ENCODE measurements around the gene OPN4.
A peak's percentile ranks its signal among the peaks of the same experiment; 100 is the strongest.

The OPN4 gene

DNA sequence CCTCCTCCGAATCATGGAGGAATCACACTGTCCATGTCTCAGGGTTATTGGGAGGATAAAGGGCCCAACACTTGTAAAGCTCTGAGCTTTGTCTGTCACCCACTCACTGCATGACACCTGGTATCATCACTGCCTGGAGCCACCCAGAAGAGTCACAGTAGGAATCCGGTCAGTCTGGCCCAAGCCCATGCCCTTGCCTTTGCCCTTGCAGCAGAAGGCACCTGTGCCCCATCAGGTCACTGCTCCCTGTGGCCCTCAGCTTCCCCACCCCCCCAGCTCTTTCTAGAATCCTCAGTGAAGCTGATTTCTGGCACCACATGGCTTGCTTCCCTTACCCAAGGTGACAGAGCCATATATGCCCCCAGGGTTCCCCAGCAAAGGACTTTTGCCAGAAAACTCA lies 28.3 kb downstream of the OPN4 start:
- DNase-seq: no peak

DNA sequence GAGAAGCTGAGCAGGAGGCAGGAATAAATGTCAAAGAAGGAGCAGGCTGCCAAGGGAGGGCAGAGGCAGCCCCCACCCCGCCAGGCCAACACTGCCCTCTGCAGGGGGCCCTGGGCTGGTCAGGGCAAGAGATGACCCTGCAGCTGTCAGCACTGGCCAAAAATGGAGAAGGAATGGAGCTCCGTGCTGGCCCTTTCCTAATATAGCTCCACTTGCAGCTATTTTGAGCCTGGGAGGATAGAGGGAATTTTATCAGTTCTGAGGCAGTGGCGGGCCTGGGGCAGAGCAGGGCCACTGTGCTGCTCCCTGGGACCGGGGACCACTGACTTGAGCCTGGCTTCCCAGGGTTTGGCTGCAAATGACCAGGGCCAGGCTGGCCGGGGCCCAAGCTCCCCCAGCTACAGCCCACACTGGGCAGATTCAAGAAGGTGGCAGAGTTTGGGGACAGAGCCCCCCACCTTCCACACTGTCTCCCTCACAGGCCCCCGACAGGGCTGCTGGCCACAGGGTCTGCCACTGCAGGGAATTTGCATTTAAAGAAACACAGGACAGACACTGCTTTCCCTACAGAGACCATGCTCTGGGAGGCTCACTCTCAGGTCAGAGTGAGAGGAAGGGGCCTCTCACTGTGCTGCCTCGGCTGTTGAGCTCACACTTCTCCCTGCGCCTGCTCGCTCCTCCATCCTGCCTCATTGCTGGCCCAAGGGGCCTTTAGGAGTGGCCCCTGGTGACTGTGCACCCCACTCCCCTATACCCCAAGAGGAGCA lies 30.2 kb downstream of the OPN4 start:
- DNase-seq: no peak

DNA sequence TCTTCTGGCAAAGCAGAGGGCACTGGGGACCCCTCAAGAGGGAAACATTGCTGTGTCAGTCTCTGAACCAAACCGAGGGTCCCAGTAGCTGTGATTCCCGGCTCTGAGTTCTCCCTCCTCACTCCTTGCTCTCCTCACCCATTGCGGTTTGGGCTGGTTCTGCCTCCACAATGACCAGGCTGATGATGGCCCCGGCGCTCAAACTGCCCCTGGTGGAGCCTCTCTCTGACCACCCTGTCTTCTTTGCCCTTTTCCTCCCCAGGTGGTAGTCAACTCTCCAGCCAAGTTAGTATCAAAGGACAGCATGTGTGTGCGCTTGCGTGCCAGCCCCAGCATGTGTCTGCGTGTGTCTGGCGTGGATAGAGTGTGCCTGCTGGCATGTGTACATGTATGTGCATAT lies 31.1 kb downstream of the OPN4 start:
- DNase-seq: no peak

DNA sequence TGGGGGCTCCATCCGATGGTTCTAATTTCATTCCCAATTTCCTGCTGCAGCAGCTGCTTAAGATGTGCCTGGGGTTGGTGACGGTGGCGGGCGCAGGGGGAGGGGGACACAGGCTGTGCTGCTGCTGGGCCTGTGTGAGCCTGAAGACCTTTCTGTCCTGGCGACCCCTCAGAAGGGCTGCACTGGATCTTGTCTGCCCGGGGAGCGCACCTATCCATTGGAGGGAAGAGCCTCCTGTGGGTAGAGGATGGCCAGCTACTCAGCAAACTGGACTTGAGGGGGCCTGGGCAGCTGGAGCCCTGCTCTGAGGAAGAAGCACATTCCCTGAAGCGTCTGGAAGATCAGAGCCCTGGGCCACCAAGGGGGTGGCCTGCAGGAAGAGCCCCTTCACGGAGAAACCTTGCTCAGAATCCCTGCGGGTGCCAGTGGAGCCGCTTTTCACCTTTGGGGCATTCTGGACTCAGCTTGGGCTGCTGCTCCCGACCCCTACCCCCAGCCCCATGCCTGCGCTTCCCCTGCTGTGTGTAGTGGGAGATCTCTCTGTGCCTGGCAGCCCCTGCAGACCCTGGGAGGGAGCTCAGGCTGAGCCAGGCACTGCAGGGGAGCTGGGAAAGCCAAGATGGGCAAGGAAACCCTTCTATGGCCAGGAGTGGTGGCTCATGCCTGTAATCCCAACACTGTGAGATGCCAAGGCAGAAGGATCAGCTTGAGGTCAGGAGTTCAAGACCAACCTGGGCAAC lies 31.7 kb downstream of the OPN4 start:
- DNase-seq: no peak

DNA sequence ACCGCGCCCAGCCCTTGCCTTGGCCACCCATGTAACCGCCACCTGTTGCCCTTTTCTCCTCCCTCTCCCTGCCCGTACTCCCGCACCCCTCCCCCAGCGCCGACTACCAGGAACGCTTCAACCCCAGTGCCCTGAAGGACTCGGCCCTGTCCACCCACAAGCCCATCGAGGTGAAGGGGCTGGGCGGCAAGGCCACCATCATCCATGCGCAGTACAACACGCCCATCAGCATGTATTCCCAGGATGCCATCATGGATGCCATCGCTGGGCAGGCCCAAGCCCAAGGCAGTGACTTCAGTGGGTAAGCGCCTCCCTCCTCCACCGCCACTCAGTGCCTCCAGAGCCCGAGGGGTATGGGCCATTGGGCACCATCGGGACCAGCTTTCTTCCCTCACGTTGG lies 32.6 kb downstream of the OPN4 start:
- no peak for DNase-seq

DNA sequence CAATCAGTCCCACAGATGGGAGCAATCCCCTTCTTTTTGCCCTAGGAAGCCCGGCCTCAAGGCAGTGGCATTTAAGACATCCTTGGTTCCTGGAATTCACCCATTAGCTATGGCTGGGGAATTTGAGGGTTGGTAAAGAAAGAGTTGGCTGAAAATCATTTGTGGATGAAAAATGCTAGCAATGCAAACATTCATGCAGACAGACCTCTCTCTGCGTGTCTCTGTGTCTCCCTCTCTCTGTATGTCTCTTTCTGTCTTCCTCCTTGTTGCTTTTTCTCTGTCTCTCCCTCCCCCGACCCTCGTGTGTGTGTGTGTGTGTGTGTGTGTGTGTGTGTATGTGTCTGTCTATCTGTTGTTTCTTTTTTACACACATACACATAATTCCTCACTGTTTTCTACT lies 33.4 kb downstream of the OPN4 start:
- no peak for DNase-seq

DNA sequence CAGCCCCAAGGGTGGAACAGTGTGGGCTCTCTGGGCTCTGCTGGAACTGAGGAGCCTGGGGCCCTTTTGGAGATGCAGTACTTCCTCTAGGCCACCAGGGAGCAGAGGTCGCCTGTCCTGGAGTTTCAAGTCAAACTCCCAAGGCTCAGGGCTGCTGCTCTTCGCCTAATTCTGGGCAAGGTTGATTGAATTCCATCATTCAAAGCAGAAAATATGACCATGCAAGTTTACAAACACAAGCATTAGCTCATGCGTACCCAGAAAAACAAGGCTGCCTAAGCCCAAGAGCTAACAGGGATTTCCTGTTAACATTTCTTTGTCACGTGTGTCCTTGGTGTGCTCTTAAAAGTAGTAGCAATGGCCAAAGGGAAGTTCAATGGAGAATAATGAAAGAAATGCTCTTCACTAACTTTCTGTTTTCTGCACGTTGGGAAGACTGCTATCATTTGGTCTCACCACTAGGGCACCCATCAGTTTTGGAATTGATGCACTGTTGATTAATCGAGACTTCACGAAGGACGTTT lies 34.1 kb downstream of the OPN4 start:
- peak; percentile 6 for DNase-seq

DNA sequence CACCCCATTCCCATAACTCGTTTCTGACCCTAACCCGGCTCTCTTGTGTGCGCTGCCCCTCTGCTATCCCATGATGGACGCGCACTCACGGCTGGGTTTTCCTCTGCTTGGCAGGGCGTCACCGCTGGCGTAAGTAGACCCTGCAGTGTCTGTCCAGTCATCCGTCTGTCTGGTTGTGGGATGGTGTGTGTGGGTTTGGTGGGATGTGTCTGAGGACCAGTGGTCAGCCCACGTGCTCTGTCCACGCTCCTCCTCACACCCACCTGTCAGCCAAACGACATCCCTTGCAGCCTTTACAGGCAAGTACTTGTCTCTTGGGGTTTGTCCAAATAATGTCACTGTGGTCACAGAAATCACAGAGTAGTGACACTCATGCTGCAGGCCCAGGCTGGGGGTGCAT lies 34.8 kb downstream of the OPN4 start:
- no peak for DNase-seq

DNA sequence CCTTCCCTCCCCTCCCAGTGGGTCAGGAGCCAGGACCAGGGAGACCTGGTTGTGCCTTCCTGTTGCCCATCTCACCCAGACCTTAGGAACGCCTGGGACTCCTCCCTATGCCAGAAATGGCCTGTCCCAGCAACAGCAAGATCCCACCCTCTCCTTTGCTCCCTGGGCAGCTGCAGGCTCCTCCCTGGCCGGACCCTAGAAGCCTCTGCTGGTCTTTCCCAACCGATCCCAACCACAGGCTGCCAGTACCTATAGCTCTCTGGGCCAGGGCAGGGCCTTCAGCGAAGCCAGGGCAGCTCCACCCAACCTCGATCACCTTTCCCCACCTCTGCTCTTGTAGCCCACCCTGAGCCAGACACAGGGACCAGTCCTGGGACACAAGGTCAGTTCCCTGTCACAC lies 35.9 kb downstream of the OPN4 start:
- DNase-seq: no peak

DNA sequence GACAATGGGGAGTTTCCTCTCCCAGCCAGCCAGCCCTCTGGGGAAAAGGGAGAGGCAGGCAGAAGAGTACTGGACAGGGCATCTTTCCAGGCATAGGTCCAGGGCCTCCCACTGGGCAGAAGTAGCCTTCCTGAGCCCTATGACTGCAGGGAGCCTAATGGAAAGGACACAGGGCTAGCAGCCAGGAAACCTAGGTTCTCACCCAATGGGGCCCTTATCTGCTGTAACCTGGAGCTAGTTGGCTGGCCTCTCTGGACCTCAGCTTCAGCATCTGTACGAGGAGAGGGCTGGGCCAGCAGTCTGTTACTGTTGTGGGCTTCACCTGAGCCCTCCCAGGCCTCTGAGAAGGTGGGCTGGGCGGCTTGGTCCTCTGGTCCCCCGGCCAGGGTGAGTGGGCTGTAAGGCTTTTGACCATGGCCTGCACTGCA lies 36.3 kb downstream of the OPN4 start:
- no peak for DNase-seq

DNA sequence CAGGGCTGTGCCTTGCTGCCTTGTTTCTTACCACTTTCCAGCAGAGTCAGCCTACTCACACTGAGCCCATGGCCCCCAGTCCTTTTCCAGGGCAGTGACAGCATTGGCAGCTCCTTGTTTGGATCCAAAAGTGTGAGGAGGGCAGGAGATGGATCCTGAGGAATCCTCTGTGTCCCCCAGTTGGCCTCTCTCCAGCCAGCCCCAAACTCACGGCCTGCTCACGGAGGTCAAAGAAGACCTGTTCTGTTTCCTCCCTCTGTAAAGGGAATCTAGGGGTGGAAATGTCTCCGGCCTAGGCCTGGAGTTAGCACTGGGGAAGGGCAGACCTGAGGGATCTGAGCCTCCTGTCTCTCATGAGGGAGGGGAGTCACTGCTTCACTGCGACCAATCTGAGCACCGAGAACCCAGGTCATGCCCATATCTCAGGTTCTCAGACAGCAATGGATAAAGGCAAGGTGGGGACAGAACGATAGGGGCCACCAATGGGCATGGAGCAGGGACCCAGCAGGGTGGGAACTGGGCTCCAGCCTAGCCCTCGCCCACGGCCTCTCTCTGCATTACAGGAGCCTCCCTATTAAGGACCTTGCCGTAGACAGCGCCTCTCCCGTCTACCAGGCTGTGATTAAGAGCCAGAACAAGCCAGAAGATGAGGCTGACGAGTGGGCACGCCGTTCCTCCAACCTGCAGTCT lies 37.1 kb downstream of the OPN4 start:
- no peak for DNase-seq

DNA sequence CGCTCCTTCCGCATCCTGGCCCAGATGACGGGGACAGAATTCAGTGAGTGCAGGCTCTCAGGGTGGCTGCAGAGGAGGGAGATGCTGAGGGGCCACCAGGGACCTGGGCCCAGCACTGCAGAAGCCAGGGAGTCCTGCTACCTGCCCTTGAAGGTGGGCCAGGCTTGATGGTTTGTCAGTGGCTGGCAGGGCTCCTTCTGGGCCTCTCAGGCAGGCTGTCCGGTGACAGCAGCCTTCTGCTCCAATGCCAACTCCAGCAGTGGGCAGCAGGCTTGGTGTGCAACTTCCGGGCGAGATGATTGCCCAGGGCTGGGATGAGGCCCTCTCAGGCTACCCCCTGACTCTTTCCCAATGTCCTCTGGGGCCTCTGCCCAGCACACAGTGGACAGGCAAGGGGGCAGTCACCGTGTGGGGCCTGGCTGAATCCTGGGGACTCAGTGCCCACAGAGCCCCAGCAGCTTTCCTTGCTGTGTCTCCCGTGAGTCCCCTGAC lies 37.7 kb downstream of the OPN4 start:
- DNase-seq: no peak

DNA sequence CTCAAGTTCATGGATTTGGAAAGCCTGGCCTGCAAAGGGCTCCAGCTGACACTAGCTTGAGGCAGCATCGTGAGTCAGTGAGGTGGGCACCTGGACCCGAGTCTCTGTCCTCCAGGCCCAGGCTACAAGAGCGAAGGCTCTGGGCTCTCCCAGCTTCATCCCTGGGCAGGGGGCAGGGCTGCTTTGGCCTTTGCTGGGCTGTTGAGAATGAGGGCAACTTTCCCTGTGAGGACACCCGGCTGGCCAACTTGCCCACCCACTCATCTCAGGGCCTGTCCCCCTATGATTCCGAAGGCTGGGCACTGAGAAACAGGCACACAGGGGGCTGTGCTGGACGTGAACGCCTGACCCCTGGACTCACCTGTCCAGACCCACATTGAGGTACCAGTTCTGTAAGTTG lies 38.3 kb downstream of the OPN4 start:
- DNase-seq: no peak

DNA sequence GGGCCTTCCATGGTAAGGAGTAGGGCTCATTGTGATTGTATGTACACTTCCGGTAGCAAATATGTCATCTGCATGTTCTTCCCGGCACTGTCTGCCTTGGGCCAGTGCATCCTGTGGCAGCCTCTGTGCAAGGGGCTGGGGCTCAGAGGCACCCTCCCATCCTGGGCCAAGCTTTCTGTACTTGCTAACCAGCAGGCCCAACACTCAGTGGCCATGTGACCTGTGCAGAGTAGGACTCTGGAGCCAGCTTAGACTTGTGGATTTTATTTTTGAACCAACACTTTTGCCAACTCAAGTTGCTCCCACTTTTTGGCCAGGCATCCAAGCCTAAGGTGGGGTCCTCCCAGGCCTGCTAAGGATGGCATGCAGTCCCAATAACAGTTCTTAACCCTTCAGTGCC lies 38.9 kb downstream of the OPN4 start:
- DNase-seq: no peak

DNA sequence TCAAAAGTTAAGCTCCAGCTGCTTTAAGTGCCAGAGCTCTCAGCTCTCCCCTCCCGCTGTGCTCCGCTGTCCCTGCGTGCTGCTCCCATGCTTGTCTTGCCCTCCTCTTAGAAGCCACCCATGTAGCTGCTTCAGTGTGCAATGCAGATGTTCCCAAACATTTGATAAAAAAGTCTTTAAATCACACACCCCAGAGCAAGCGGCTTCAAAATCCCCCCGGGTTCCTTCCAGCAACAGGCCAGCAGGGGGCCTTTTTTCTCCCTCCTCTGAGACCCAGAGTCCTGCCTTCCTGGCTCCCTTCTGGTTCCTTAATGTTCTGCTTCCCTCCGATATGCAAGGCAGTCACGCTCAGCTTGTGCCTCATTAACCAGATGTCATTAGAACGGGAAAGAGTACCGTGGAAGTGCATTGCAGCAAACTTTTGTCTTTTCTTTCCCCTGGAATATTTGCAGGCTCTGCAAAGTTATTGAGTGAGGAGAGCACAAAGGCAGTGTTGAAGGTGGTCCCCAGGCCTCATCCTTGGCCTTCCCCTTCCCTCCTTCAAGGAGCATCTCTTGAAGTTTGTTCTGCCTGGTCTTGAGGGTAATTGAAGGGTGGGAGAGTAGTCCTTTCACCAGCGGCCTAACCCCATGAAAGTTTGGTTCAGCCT lies 39.5 kb downstream of the OPN4 start:
- no peak for DNase-seq

DNA sequence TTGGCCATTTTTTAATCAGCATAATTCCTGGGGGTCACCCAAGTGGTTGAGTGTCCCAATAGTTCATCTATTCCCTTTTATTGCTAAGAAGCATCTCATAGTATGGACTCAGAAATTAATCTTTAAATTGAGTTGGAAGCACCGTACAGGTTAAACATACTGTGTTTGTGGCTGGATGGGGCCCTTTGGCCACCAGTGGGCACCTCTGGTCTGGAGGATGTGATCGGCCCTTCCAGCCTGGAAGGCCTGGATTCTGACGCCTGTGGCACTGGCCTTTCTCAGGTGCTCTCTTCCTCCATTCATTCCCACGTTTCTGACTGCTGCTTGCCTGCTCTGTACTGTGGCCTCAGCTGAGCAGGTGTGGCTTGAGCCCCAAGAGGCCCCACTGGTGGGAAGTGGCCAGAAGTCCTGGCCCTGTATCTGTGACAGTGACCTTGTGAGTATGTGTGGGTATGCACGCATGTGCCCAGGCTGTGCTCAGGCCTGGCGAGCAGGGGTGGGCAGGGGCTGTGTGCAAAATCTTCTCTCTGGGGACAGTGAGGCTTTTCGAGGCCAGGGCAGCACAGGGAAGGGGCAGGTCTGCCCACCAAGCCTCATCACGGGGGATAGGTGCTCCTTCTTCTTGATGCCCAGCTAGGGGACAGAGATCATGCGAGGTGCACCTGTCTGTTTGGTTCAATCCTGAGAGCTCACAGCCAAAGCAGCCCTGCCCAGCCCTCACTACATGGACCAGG lies 44.0 kb downstream of the OPN4 start:
- DNase-seq: no peak

DNA sequence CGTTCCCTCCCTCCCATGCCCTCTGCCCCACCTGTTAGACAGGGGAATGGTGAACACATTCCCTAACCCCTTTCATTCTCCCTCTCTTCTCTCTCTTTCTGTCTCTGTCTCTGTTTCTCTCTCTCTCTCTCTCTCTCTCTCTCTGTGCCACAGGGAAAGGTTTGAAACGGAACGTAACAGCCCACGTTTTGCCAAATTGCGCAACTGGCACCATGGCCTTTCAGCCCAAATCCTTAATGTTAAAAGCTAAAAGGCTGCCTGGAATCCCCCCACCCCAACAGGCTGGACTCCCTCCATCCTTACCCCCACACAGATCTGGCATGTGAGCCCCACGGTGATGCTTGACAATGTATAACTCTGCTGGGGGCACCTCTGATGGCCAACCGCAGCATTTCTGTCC lies 44.8 kb downstream of the OPN4 start:
- no peak for DNase-seq

DNA sequence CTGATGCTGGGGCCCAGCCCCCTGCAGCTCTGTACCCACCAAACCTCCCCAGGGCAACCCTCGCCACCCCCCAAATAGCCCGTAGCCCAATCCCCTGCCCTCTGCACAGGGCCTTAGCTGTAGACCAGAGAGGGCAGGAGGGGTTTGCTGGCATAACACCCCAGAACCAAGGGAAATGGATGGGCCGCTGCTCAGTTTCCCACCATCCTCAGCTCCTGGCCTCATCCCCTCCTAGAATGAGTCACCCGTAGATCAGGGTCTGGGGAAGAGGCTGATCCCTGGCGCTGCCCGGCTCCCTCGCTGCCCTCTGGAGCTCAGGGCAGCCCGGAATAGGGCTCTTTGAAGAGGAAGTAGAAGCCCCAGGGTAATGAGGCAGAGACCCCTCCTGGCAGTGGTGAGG lies 45.2 kb downstream of the OPN4 start:
- DNase-seq: no peak

DNA sequence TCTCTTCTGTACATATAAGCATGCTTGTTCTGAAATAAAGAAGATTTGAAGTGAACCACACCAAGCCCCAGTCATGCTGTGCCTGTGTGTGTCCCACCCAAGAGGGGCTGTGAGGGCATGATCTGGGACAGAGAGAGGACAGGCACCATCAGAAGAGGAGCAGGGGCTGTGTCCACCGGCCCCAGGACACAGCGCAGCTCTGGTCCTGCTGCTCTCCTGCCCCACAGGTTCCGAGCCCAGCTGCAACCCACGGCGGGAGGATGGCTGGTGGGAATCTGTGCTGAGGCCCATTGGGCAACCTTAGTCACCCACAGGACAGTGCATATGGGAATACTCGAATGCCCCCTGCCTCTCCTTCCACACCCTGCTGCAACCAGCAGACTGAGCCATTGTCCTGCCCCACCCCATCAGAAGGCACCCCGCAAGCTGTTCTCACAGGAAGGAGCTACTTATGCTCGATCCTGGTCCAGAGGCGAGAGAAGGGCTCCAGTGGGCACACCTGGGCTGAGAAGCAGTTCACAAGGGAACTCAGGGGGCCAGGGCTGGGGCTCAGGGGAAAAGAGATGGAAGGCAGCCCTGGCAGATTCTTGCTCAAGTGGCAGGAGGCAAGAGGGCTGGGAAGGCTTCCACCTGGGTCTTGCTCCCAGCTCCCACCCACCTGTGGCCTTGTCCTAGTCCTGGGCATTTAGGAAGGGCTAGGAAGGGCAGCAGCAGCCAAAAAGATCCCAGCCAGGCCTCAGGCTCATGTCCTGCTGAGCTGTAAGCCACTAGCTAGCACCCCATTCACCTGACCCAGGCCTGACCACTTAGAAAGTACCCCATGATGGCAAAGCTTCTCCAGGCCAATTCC lies 45.9 kb downstream of the OPN4 start:
- DNase-seq: no peak

DNA sequence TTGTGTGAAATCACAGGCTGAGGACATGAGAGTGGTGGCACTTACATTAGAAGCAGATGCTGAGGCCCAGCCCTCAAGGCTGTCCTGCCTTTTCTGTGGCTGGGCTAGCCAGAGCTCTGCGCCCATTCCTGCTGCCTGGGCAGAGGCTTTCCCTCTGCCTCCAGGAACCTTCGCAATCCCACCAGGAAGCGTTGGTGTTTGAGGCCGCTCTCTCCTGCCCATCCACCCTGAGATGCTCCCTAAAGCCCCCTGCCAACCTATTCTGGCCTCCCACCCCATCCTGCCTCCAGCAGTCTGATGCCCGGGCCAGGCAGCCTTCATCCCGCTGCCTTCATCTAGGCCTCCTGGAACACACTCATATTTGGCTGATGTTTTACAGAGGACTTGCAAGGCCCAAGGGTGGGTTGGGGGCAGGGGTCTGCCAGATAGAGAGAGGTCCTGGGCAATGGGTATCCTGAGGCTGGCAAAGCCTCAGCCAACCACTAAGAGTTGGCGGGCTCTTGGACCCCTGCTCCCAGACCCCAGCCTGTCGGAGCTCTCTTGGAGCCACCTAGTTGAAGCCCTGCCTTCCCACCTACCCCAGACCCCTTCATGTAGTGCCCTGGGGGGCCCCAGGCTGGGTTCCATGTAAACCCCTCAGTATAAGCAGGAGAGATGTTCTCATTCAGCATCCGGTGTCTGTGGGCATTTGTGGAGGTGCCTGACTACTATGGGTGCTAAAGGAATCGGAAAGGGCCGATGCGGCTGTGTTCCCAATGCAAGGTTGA lies 46.7 kb downstream of the OPN4 start:
- DNase-seq: no peak

DNA sequence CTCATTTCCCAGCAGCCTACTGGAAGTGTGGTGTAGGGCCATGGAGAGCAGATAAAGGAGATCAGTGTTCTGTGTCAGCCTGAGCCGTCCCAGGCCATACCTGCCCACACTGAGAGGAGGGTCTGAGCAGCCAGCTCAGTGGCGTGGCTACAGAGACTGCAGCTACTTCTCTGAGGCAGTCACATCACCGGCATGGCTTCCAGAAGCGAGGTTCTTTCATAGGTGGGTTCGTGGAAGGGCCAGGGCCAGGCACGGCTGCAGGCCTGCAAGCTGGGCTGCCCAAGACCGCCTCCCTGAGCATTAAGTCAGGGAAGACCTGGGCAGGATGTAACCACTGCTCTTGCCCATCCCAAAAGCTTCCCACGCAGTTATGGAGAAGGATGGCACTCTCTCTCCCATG lies 48.8 kb downstream of the OPN4 start:
- DNase-seq: no peak
